ENCODE results near the gene NDST1.

The NDST1 gene

DNA sequence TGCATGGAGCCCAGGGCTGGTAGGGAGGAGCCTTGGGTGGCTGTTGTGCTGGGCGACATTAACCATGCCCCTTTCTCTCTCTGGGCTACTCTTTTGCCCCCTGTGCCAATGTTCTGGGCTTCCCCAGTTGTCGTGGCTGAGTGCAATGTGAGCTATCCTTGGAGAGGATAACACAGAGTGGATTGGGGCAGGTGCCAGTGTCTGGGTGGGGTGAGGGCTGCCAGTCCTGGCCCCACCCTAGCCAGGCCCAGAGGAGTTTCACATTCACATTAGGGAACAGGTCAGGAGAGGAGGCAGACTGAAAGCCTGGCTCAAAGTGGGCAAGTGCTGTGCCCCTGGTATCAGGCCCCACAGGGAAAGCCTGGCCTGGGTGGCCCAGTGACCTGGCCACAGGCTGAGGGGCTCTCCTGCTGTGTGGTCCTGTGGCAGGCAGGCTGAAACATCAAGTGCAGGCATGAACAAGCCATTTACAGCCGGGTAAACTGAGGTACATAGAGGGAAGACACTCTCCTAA lies 7.5 kb upstream of the NDST1 start:
- no peak for DNase-seq (ENCODE audit: low spot score)
- TF ChIP-seq, protein P1, sequence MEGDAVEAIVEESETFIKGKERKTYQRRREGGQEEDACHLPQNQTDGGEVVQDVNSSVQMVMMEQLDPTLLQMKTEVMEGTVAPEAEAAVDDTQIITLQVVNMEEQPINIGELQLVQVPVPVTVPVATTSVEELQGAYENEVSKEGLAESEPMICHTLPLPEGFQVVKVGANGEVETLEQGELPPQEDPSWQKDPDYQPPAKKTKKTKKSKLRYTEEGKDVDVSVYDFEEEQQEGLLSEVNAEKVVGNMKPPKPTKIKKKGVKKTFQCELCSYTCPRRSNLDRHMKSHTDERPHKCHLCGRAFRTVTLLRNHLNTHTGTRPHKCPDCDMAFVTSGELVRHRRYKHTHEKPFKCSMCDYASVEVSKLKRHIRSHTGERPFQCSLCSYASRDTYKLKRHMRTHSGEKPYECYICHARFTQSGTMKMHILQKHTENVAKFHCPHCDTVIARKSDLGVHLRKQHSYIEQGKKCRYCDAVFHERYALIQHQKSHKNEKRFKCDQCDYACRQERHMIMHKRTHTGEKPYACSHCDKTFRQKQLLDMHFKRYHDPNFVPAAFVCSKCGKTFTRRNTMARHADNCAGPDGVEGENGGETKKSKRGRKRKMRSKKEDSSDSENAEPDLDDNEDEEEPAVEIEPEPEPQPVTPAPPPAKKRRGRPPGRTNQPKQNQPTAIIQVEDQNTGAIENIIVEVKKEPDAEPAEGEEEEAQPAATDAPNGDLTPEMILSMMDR (IDR thresholded peaks at IDR 0.05; ENCODE audit: extremely low read depth, insufficient read depth, missing control alignments): no peak
- in situ Hi-C loops (cut with MboI; ENCODE audit: low pct_unique_long_range_greater_than_20kb, low sequenced_read_pairs, unreplicated experiment): no loop called here

DNA sequence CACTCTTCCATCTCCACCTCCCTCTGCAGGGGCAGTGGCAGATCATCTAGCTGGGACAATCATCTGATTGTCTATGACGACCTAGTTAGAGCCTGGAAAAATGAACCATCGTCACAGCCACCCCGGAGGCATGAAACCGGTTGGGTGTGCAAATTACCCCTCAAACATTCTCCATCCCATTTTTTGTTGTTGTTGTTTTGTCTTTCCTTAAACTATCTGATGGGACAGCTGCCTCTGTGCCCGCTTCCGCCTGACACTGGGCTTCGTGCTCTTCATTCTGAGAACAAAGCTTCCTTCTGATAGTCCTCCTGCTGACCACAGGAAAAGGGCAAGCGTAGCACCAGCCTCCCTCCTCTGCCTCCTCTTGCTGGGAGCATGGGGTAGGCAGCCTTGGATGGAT lies 7.0 kb upstream of the NDST1 start:
- TF ChIP-seq, protein P1 (IDR thresholded peaks at IDR 0.05; ENCODE audit: extremely low read depth, insufficient read depth, missing control alignments): no peak
- in situ Hi-C loops (cut with MboI; ENCODE audit: low pct_unique_long_range_greater_than_20kb, low sequenced_read_pairs, unreplicated experiment): no loop called here
- DNase-seq (ENCODE audit: low spot score): no peak

- in situ Hi-C loops (cut with MboI; ENCODE audit: low pct_unique_long_range_greater_than_20kb, low sequenced_read_pairs, unreplicated experiment): no loop called here
- DNase-seq (ENCODE audit: low spot score): no peak
- TF ChIP-seq, protein P1 (IDR thresholded peaks at IDR 0.05; ENCODE audit: extremely low read depth, insufficient read depth, missing control alignments): no peak
Measured at GRCh38 chr5:150502106-150502505, 5.8 kb upstream of the NDST1 start.

DNA sequence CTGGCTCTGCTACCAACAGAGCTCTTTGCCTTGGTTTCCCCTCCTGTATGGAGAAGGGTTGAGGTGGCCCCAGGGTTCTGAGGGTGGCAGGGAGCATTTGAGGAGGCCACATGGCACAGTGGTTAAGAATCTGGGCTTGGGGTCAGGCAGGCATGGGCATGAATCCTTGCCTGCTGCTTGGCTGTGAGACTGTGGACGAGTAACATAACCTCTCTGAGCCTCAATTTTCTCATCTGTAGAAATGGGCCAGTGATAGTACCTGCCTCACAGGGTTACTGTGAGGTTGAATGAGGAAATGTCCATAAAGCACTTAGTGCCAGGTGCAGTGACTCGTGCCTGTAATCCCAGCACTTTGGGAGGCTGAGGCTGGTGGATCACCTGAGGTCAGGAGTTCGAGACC lies 5.1 kb upstream of the NDST1 start:
- no peak for DNase-seq (ENCODE audit: low spot score)
- TF ChIP-seq, protein P1 (IDR thresholded peaks at IDR 0.05; ENCODE audit: extremely low read depth, insufficient read depth, missing control alignments): no peak
- in situ Hi-C loops (cut with MboI; ENCODE audit: low pct_unique_long_range_greater_than_20kb, low sequenced_read_pairs, unreplicated experiment): no loop called here

GRCh38 chr5:150503386-150503785 lies 4.5 kb upstream of the NDST1 start:
- in situ Hi-C loops (cut with MboI; ENCODE audit: low pct_unique_long_range_greater_than_20kb, low sequenced_read_pairs, unreplicated experiment): no loop called here
- TF ChIP-seq, protein P1 (IDR thresholded peaks at IDR 0.05; ENCODE audit: extremely low read depth, insufficient read depth, missing control alignments): no peak
- no peak for DNase-seq (ENCODE audit: low spot score)

DNA sequence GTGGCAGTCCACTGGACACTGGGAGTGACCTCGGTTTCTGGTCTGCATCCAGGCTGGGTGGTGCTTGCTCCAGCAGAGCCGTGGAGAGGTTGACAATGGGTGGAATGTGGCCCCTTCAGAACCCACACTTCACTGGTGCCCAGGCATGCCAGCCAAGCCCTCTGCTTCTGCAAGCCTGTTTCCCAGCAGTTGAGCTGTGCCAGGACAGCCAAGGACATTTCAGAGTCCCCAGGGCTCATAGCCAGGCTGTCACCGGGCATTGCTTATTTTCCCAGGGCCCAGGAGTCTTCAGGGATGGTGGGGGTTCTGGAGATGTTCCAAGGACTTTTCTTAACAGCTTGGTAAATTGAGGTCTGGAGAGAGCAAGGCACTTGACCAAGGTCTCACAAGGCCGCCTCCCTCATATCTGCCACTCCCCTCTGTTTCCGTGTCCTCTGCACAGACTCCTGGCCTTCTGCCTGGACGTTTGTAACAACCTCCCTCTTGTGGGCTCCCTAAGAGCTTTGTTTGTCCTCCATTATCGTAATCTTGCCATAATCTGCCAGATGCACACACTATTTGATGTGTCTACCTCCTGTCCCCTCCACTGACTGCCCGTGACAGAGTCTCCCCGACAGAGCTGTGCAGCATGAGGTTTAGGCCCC lies 3.8 kb upstream of the NDST1 start:
- TF ChIP-seq, protein P1 (IDR thresholded peaks at IDR 0.05; ENCODE audit: extremely low read depth, insufficient read depth, missing control alignments): no peak
- DNase-seq (ENCODE audit: low spot score): no peak
- in situ Hi-C loops (cut with MboI; ENCODE audit: low pct_unique_long_range_greater_than_20kb, low sequenced_read_pairs, unreplicated experiment): no loop called here

Data from GM13977 (cell line).